Ishikawa (cell line): ENCODE measurements around the gene KRT35.

Experiments
- CEBPB ChIP-seq: IDR thresholded peaks from 2 replicates; pipeline ENCODE4 v1.6.1; 2012
- EP300 ChIP-seq: IDR thresholded peaks from 2 replicates; pipeline ENCODE4 v1.6.1; 2012; ENCODE audit warnings: borderline replicate concordance
- RAD21 ChIP-seq: IDR thresholded peaks from 2 replicates; pipeline ENCODE4 v1.6.1; 2012; ENCODE audit warnings: low read depth
- TEAD4 ChIP-seq: IDR thresholded peaks from 2 replicates; pipeline ENCODE4 v1.6.1; 2012
- YY1 ChIP-seq: IDR thresholded peaks from 2 replicates; pipeline ENCODE4 v1.6.1; 2012; ENCODE audit warnings: low read depth
- ZBTB7A ChIP-seq: IDR thresholded peaks from 2 replicates; pipeline ENCODE4 v1.6.1; 2012; ENCODE audit warnings: low read depth
- TF ChIP-seq, protein P1 (sequence below): IDR thresholded peaks from 2 replicates; pipeline ENCODE4 v1.6.1; 2012
- TF ChIP-seq, protein P2 (sequence below): IDR thresholded peaks from 2 replicates; pipeline ENCODE4 v1.6.1; 2012; ENCODE audit warnings: low read depth, mild to moderate bottlenecking

DNA sequence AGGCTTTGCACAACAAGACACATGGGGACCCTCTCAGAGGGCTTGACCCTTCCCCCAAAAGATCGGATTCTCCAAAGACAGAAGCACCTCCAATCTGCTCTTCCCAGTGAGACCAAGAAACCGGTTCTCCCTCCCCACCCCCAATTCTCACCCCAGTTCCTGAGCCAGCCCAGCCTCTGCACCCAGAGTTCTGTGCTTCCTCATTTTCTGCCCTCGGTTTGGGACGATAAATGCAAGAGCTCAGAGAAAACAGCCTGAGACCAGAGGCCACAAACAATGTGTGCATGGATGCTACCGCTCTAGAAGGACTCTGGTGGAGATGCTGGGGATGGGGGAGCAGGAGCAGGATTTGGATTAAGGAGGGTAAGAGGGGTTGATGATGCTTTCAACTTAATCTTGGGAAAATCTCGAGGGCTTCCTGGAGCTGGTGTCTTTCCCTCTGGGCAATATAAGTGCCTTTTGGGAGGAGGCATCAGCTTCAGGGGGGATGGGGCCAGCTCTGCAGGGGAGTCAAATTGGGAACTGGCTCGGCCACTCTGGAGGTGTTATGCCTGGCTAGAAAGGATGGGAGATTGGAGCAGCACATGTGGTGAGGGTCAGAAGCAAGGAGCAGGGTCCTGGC lies 31.7 kb upstream of the KRT35 start:
- TF ChIP-seq ZBTB7A = no peak
- TF ChIP-seq, protein P1, sequence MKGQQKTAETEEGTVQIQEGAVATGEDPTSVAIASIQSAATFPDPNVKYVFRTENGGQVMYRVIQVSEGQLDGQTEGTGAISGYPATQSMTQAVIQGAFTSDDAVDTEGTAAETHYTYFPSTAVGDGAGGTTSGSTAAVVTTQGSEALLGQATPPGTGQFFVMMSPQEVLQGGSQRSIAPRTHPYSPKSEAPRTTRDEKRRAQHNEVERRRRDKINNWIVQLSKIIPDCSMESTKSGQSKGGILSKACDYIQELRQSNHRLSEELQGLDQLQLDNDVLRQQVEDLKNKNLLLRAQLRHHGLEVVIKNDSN = no peak
- TF ChIP-seq RAD21 = no peak
- TF ChIP-seq YY1 = no peak
- TF ChIP-seq, protein P2, sequence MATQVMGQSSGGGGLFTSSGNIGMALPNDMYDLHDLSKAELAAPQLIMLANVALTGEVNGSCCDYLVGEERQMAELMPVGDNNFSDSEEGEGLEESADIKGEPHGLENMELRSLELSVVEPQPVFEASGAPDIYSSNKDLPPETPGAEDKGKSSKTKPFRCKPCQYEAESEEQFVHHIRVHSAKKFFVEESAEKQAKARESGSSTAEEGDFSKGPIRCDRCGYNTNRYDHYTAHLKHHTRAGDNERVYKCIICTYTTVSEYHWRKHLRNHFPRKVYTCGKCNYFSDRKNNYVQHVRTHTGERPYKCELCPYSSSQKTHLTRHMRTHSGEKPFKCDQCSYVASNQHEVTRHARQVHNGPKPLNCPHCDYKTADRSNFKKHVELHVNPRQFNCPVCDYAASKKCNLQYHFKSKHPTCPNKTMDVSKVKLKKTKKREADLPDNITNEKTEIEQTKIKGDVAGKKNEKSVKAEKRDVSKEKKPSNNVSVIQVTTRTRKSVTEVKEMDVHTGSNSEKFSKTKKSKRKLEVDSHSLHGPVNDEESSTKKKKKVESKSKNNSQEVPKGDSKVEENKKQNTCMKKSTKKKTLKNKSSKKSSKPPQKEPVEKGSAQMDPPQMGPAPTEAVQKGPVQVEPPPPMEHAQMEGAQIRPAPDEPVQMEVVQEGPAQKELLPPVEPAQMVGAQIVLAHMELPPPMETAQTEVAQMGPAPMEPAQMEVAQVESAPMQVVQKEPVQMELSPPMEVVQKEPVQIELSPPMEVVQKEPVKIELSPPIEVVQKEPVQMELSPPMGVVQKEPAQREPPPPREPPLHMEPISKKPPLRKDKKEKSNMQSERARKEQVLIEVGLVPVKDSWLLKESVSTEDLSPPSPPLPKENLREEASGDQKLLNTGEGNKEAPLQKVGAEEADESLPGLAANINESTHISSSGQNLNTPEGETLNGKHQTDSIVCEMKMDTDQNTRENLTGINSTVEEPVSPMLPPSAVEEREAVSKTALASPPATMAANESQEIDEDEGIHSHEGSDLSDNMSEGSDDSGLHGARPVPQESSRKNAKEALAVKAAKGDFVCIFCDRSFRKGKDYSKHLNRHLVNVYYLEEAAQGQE = no peak
- TF ChIP-seq TEAD4 = no peak
- TF ChIP-seq EP300 = no peak
- no peak for TF ChIP-seq CEBPB
